ENCODE measurements around the gene NEAT1.

NEAT1 gene

DNA sequence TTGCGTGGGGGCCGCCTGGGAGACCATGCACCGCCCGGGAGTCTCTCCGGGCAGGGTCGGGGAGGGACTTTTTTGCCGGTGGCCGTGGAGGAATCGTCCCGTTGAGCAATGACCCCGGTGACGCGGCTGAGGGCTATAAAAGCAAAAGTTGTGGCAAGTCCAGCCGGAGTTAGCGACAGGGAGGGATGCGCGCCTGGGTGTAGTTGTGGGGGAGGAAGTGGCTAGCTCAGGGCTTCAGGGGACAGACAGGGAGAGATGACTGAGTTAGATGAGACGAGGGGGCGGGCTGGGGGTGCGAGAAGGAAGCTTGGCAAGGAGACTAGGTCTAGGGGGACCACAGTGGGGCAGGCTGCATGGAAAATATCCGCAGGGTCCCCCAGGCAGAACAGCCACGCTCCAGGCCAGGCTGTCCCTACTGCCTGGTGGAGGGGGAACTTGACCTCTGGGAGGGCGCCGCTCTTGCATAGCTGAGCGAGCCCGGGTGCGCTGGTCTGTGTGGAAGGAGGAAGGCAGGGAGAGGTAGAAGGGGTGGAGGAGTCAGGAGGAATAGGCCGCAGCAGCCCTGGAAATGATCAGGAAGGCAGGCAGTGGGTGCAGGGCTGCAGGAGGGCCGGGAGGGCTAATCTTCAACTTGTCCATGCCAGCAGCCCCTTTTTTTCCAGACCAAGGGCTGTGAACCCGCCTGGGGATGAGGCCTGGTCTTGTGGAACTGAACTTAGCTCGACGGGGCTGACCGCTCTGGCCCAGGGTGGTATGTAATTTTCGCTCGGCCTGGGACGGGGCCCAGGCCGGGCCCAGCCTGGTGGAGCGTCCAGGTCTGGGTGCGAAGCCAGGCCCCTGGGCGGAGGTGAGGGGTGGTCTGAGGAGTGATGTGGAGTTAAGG is at the start of gene NEAT1:
NEAT1 (plus strand) TSS at position 166 of the 883 bp plus-strand sequence.
- peak; percentile 92 to 97 (median 92) for DNase-seq (ENCODE audit: low read depth in 2 of 3, low spot score in 1 of 3)

DNA sequence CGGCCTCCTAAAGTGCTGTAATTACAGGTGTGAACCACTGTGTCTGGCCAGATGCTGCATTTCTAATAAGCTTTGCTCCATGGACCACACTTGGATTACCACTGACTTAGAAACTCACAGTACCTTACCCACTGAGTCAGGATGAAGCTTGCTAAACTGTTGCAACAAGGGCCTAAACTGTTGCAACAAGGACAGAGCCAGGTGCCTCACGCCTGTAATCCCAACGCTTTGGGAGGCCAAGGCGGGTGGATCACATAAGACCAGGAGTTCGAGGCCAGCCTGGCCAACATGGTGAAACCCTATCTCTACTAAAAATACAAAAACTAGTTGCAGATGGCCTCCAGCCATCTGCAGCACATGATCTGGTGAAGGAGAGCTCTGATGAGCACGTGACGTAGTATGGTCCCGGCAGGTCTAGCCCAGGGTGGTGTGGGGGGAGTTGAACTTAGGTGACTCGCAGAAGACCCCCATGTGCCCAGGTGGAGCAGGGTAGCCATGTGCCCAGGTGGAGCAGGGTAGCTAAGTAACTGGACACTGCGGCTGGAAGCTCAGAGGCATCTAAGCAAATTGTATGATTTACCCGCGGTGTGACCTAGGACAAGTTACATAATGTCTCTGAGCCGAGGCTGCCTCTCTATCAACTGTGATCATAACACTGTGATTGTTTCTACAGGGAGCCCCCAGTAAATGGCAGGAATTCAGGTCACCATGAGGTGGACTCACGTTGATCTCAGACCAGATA is 48.6 kb upstream of the NEAT1 start:
- no peak for DNase-seq (ENCODE audit: low read depth in 2 of 3, low spot score in 1 of 3)

- DNase-seq (ENCODE audit: low read depth in 2 of 3, low spot score in 1 of 3): no peak
Observed at GRCh38 chr11:65375012-65375411, 47.6 kb upstream of the NEAT1 start.

GRCh38 chr11:65376138-65376713 is 46.4 kb upstream of the NEAT1 start:
- no peak for DNase-seq (ENCODE audit: low read depth in 2 of 3, low spot score in 1 of 3)

DNA sequence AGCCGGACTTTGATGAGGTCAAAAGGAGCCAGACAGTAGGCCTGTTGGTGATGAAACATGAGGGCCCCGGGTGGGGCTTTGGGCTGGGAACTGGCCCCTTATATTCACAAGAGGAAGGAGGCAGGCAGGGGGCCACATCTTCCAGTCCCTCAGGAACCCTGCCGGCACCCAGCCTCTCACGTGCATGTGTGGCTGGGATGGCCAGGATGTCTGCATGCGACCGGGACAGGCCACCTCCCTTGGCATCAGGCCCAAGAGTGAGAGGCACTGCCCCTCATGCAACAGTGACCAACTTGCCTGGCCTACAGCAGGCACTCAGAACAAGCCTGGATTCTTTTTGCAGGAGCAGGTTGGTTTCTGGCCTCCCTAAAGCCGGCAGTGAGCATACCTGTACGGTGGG is 45.6 kb upstream of the NEAT1 start:
- no peak for DNase-seq (ENCODE audit: low read depth in 2 of 3, low spot score in 1 of 3)

- no peak for DNase-seq (ENCODE audit: low read depth in 2 of 3, low spot score in 1 of 3)
Observed at GRCh38 chr11:65377777-65378176, 44.8 kb upstream of the NEAT1 start.

DNA sequence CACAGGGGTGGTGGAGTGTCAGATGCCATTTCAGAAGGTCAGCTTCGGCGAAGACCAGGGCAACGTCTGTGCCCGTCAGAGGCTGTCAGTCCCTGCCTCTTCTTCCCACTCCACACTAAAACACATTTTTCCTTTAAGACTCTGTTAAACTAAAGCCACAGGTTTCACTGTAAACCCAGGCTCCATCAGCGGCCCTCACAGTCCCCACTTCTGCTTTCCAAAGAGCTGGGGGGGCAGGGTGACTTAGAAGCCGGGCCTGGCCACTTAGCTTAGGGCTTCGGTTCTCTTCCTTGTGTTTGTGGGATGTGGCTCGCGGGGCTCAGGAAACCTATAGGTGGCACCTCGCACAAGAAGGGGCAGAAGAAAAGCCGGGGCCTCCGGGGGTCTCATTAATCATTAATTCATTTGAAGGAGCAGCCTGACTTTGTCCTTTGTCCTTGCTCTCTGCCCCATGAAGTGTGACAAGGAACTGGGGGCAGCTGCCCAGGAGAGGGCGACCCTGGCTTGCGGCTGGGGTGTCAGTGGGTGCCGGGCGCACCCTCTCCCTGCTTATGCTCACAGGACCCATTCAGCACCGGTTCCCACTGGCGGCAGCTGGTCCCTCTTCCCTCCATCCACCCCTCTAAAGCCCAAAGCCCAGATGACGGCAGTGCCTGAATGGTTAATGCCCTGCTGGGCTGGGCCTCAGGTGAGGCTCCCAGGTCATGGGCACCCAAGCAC is 44.2 kb upstream of the NEAT1 start:
- DNase-seq (ENCODE audit: low read depth in 2 of 3, low spot score in 1 of 3): no peak

DNA sequence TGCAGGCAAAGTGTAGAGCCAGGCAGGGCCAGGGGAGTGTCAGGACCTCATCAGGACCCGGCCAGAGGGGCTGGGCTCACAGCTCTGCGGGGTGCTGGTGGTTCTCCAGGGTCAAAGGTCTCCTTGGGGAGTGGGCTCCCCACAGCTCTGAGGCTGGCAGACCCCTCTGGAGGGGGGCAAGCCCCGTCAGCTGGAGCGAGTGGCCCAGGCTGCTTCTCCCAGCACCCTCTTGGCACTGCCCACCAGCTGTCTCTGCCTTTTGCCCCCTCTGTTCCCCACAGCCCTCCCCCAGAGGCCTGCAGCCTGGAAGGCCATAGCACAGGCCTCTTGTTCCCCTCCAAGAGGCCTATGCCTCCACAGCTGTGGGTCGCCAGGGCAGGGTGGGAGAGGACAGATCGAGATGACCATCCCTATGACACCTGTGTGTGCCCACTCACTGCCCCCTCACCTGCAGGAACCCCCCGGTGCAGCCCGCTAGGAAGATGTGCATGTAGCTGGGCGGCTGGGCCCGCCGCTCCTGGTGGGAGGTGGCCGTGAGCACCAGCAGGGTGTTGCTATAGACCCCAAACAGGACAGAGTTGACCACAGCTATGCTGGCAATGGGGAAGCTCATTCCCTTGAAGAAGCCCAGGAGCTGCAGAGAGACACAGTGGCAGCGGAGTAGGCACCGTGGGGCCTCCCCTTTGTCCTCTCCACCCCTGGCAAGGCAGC is 43.5 kb upstream of the NEAT1 start:
- no peak for DNase-seq (ENCODE audit: low read depth in 2 of 3, low spot score in 1 of 3)

GRCh38 chr11:65379698-65380459 is 42.7 kb upstream of the NEAT1 start:
- DNase-seq (ENCODE audit: low read depth in 2 of 3, low spot score in 1 of 3): no peak

- DNase-seq (ENCODE audit: low read depth in 2 of 3, low spot score in 1 of 3): no peak
Observed at GRCh38 chr11:65380460-65381119, 42.0 kb upstream of the NEAT1 start.

DNA sequence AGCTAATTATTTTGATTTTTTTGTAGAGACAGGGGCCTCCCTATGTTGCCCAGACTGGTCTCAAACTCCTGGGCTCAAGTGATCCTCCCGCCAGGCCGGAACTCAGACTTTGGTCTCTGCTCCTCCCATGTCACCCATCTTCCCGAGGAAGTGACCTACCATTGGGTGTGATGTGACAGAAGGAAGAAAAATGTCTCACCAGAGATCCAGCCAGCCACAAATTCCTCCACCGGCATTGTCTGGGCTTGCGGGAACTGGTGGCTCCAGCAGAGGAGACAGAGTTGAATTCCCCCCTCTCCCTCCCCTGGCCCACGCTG is 40.9 kb upstream of the NEAT1 start:
- peak in 2 of 3 donors; percentile 22 to 29 for DNase-seq (ENCODE audit: low read depth in 2 of 3, low spot score in 1 of 3)

- peak; percentile 88 to 91 (median 91) for DNase-seq (ENCODE audit: low read depth in 2 of 3, low spot score in 1 of 3)
Observed at GRCh38 chr11:65382033-65382803, 40.4 kb upstream of the NEAT1 start, which contains the start of gene SLC25A45. Gene SLC25A45, minus strand, starts transcription at chr11:65382646. Its CDS starts 695 bp downstream, at chr11:65381951.

DNA sequence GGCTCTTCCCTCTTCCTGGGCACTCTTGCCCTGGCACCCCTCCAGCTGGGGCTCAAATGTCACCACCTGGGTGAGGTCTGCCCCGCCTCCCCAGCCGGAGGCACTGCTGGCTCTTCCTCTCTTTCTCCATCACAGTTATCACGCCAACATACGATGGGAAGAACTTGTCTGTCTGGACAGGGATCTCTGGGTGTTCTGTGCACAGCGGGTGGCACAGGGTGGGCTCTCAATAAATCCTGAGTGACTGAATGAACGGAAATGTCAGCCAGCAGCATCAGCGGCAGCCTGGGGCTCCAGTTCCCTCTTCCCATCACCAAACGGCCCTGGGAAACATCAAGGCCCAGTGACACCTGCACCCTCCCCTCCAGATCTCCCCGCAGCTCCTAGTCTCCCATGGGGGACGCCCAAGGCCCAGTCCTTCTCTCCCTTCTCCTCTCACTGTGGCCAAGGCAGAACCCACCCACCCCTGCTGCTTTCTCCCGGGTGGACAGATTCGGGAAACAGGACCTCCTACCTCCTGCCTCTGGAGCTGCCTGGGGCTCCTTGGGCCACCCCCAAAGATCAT is 39.7 kb upstream of the NEAT1 start:
- no peak for DNase-seq (ENCODE audit: low read depth in 2 of 3, low spot score in 1 of 3)

- DNase-seq (ENCODE audit: low read depth in 2 of 3, low spot score in 1 of 3): no peak
Observed at GRCh38 chr11:65383778-65384177, 38.8 kb upstream of the NEAT1 start.

- no peak for DNase-seq (ENCODE audit: low read depth in 2 of 3, low spot score in 1 of 3)
Observed at GRCh38 chr11:65384301-65384889, 38.2 kb upstream of the NEAT1 start.

DNA sequence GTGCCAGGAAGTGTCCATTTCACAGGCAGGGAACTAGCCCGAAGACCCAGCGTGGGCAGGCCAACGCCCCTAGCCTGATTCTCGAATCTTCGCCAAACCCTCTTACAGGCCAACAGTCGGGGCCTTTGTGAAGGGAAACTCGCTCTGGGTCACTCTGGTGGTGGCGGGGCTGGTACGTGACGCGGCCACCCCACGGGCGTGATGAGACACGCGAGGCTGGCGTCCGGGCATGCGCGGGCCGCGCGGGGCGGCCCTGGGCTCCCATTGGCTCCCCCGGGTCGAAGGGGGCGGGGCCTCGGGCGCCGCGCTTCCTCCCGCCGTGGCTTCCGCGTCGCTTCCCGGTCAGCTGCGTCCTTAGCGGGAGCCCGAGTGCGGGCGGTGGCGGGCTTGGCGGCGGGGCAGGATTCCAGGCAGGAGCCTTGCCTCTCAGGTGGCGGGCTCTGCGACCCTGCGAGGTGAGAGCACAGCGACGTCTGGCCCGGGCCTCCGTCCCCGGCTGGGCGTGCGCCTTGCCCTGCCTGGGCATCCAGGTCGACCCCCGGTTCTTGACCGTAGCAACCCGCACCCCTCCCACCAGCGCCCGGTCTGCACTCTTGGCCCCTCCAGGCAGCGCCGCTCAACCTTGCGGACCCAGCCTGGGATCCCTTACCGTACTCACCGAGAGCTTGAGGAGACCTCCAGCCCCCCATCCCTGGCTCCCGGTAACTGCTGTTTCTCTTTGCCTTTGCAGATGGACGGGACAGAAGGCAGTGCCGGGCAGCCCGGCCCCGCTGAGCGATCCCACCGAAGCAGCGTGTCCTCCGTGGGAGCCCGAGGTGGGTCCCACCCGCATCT is 36.1 kb upstream of the NEAT1 start, which contains the start of gene FRMD8:
FRMD8 (plus strand) TSS at position 331 of the 834 bp plus-strand sequence; CDS start at position 731, 400 bp downstream.
- peak; percentile 61 to 81 (median 72) for DNase-seq (ENCODE audit: low read depth in 2 of 3, low spot score in 1 of 3)

GRCh38 chr11:65388731-65389130 is 33.9 kb upstream of the NEAT1 start:
- DNase-seq (ENCODE audit: low read depth in 2 of 3, low spot score in 1 of 3): no peak

All from stimulated activated CD4-positive, alpha-beta T cell treated with anti-CD3 and anti-CD28 coated beads, Interleukin-12 subunit alpha, Interleukin-12 subunit beta, amount 100 ng/mL, for 48 hours (primary cell).